Astrocyte of the spinal cord (primary cell): Measurements from ENCODE around the gene HIPK2.
A peak's percentile ranks its signal among the peaks of the same experiment; 100 is the strongest.

Source experiments
- DNase-seq: peaks from one replicate; pipeline ENCODE4 v3.0.0; 2011; ENCODE audit warnings: low read depth, low spot score
- H3K4me3 ChIP-seq: 2 replicates; pipeline ENCODE4 v1.5.1; 2011; ENCODE audit warnings: low read depth, mild to moderate bottlenecking, low read length, moderate library complexity
- CTCF ChIP-seq: IDR thresholded peaks from 2 replicates; pipeline ENCODE4 v1.5.1; 2012; ENCODE audit warnings: low read depth, mild to moderate bottlenecking, low read length, inconsistent platforms
- in situ Hi-C: cut with HindIII; loops from 2 replicates; pipeline ENCODE4 v1.10.0; 2017; ENCODE audit warnings: low sequenced_read_pairs

The HIPK2 gene

GRCh38 chr7:139784648-139785047, 6.8 kb upstream of the HIPK2 start:
- in situ Hi-C loops = no loop called here
- no peak for TF ChIP-seq CTCF
- H3K4me3 ChIP-seq = no peak overlapping the region
- DNase-seq = no peak

DNA sequence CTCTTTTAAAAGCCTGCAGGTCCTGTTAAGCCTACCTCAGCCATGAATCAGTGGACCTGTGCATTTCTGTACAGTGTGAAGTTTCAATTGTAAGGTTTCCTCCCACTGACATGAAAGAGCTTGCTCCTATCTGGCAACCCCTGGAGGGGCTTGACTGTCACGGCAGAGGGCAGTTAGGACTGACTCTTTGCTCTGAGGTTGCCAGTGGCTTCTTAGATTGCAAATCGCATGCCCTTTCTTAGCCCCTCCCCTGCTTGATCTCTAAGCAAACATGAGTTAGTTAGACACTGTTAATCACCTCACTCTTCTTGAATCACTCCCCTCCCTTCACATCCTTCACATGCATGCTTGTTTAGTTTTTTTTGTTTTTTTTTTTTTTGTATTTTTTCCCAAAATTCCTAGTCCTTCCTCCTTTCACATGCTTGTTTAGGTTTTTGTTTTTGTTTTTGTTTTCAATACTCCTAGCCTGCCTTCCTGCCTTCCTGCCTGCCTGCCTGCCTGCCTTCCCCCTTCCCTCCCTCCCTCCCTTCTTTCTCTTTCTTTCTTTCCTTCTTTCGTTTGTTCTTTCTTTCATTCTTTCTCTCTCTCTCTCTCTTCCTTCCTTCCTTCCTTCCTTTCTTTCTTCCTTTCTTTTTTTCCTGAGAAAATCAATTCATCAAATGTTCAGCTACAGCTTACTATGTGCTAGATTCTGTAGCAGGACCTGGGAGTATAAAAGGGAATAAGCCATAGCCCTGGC, 6.0 kb upstream of the HIPK2 start:
- no peak overlapping the region for H3K4me3 ChIP-seq
- in situ Hi-C loops = no loop called here
- no peak for DNase-seq
- no peak for TF ChIP-seq CTCF

- in situ Hi-C loops = no loop called here
- H3K4me3 ChIP-seq = no peak overlapping the region
- TF ChIP-seq CTCF = no peak
- DNase-seq = no peak
Measured at GRCh38 chr7:139782932-139783331, 5.1 kb upstream of the HIPK2 start.

DNA sequence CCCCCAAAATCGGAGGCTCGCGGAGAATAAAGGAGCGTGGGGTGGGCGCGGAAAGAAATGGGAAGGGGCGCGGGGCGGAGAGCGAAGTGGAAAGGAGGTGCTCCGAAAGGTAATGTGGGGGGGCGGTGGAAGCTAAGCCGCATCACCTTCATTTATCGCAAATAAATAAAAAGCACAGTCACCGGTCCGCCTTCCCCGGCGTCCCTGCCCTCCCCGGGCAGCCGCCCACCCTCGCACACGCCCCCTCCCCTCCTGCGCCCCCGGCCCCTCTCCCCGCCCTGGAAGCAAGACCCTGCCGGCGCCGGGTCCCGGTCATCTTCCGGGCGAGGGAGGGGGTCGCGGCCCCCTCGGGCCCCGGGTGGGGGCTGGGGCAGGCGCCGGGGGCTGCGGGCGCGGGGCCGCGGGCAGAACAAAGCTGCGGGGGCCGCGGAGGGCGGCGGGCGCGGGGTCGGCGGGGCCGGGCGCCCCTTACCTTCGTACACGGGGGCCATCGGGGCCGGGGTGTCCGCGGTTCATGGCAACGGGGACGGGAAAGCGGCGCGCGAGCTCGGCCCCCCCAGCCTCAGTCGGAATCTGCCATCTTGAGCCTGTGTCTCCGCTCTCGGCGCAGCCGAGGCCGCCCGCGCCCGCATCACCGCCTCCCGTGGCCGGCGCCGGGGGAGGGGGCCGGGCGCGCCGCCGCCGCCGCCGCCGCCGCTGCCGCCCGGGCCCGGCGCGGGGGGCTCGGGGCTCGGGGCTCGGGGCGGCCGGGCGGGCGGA, 486 bp downstream of the HIPK2 start:
- in situ Hi-C loops = no loop called here
- no peak for TF ChIP-seq CTCF
- DNase-seq = no peak
- H3K4me3 ChIP-seq = peak overlapping the region; percentile 89

DNA sequence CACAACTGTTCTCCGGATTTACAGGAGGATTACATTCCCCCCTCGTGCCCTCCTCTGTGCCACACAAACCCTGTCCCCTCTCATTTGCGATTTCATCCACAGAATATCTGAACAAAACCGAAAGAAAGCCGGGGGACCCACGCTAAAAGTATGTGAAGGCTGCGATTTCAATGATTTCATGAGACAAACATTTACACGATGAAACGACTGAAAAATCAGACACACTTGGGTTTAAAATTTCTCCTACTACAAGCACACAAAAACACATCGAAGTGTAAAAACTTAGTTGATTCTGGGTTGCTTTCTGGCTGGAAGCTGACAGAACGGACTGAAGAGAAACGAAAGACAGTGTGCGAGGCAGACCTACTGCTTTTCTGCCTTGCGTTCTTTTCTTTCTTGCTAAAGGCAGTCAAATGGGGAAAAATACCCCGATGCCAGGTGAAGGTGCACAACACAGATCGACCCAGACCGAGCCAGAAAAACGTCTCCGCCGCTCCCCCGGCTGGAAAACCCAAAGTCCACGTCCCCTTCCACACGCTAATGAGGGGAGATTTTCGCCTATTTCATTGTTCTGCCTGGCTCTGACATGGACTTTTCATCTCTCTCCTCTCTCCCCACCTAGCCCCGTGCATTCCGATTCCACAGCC, 1.2 kb downstream of the HIPK2 start:
- peak overlapping the region; percentile 89 for H3K4me3 ChIP-seq
- in situ Hi-C loops = no loop called here
- TF ChIP-seq CTCF = no peak
- DNase-seq = peak; percentile 76

GRCh38 chr7:139775829-139776266, 1.9 kb downstream of the HIPK2 start:
- in situ Hi-C loops = no loop called here
- H3K4me3 ChIP-seq = peak overlapping the region; percentile 89
- peak; percentile 92 for DNase-seq
- peak; percentile 72 for TF ChIP-seq CTCF
